ENCODE results near the gene HECTD4. TPM values are rescaled to one million over a fixed set of nuclear protein-coding genes. Genes with fewer than 3 reads are reported as not detected.
A peak's percentile ranks its signal among the peaks of the same experiment; 100 is the strongest.

The HECTD4 gene
- total and polyA plus RNA-seq, 9 of the 15 experiments (the other 6 are each of a cell fraction or from before 2014, with no cell fraction given), result 3.5 to 33.3 (median 13.5) TPM

- TF ChIP-seq ELF4 (CRISPR knock-in tag; IDR thresholded peaks at IDR 0.05) (peak; percentile 58; the same call in 1 of the 2 replicates), ZNF316 (IDR thresholded peaks at IDR 0.05) (peak; percentile 27; the same call in 1 of the 2 replicates), RREB1 (CRISPR knock-in tag; IDR thresholded peaks at IDR 0.05) (no peak), HNRNPK (IDR thresholded peaks at IDR 0.05; ENCODE audit: low read depth, low read length, poor library complexity, severe bottlenecking) (peak; percentile 6), CBX1 (IDR thresholded peaks at IDR 0.05; ENCODE audit: low read depth) (peak; percentile 32), NR4A1 (CRISPR knock-in tag; IDR thresholded peaks at IDR 0.05) (no peak), NR4A1 (tag; IDR thresholded peaks at IDR 0.05) (no peak), BRF2 (IDR thresholded peaks at IDR 0.05; ENCODE audit: borderline replicate concordance, insufficient read depth, insufficient read length) (no peak), POLR2G (IDR thresholded peaks at IDR 0.05; ENCODE audit: low read depth, low read length) (peak; percentile 96), HCFC1 (IDR thresholded peaks at IDR 0.05; ENCODE audit: low read depth, low read length) (peak; percentile 53), ARID3B (CRISPR knock-in tag; IDR thresholded peaks at IDR 0.05; ENCODE audit: borderline replicate concordance) (0 out of 2 replicates have a peak, but pooled peaks have one; percentile 56), NFE2L1 (tag; IDR thresholded peaks at IDR 0.05; ENCODE audit: borderline replicate concordance, low read depth) (no peak), ZNF668 (CRISPR knock-in tag; IDR thresholded peaks at IDR 0.05) (no peak), ARID1B (IDR thresholded peaks at IDR 0.05) (0 out of 2 replicates have a peak, but pooled peaks have one; percentile 37), TAL1 (IDR thresholded peaks at IDR 0.05) (no peak), BRD9 (IDR thresholded peaks at IDR 0.05; ENCODE audit: low read depth, partially characterized antibody) (peak; percentile 50), ZFX (CRISPR knock-in tag; IDR thresholded peaks at IDR 0.05) (peak; percentile 91), L3MBTL2 (IDR thresholded peaks at IDR 0.05) (peak; percentile 39; the same call in 1 of the 2 replicates), DDX20 (tag; IDR thresholded peaks at IDR 0.05; ENCODE audit: low read depth) (no peak), BCOR (IDR thresholded peaks at IDR 0.05) (peak; percentile 89)
Measured at GRCh38 chr12:112381883-112382796, at the start of gene HECTD4 (continued).

Measured in K562 (cell line).